ENCODE data around the gene NKAPD1. TPM values are rescaled to one million over a fixed set of nuclear protein-coding genes. Genes with fewer than 3 reads are reported as not detected.
"Not testable (repeated sequence)": the region's sequence is repeated elsewhere in the genome, so short reads cannot be mapped to it uniquely, and the experiment has no call there.

Gene NKAPD1
- total RNA-seq, 1 donor from 2014 or later = 29.6 TPM

DNA sequence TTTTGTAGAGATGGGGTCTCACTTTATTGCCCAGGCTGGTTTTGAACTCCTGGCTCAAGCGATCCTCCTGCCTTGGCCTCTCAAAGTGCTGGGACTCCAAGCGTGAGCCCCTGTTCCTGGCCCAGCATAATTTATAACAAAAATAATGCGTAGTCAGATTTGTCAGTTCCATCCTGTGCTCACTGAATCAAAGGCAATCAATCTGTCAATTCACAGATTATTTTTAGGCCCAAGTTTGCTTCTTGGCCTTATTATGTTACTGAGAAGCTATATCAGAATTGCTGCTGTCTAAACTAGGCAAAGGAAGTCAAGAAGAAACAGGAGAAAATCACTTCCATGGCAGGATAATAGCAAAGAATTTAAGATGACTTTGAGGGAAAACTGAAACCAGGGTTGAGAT lies 40.2 kb upstream of the NKAPD1 start:
- no peak overlapping the region for H3K27ac Mint-ChIP-seq
- TF ChIP-seq, protein P1, sequence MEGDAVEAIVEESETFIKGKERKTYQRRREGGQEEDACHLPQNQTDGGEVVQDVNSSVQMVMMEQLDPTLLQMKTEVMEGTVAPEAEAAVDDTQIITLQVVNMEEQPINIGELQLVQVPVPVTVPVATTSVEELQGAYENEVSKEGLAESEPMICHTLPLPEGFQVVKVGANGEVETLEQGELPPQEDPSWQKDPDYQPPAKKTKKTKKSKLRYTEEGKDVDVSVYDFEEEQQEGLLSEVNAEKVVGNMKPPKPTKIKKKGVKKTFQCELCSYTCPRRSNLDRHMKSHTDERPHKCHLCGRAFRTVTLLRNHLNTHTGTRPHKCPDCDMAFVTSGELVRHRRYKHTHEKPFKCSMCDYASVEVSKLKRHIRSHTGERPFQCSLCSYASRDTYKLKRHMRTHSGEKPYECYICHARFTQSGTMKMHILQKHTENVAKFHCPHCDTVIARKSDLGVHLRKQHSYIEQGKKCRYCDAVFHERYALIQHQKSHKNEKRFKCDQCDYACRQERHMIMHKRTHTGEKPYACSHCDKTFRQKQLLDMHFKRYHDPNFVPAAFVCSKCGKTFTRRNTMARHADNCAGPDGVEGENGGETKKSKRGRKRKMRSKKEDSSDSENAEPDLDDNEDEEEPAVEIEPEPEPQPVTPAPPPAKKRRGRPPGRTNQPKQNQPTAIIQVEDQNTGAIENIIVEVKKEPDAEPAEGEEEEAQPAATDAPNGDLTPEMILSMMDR (IDR thresholded peaks at IDR 0.05; ENCODE audit: unreplicated experiment) = no peak

DNA sequence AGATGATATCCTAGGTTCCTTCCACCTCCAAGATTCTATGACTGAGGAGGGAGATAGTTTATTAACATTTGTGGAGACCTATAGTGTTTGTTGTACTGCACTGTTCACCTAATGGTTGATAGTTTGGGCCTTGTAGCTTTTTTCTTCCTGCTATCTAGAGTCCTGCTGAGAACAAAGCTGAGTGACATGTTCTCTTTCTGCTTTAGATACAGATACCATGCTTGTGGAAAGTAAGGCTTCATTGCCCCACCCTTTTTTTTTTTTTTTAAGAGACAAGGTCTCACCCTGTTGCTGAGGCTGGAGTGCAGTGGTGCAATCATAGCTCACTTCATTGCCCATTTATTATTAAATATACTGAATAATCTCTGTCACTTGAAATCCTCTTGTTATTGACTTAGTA lies 36.6 kb upstream of the NKAPD1 start:
- H3K9me3 Mint-ChIP-seq (ENCODE audit: low read depth) = no peaks in the 10 kb centered on the region
- H3K36me3 Mint-ChIP-seq (ENCODE audit: insufficient read depth) = peaks cover 25% of the 10 kb centered on the region
- no peak overlapping the region for H3K4me3 Mint-ChIP-seq (ENCODE audit: low read depth)
- no peak overlapping the region for H3K27ac Mint-ChIP-seq
- no peaks in the 10 kb centered on the region for H3K4me1 Mint-ChIP-seq (ENCODE audit: low read depth)
- TF ChIP-seq, protein P1 (IDR thresholded peaks at IDR 0.05; ENCODE audit: unreplicated experiment) = no peak
- DNase-seq (ENCODE audit: low spot score, unreplicated experiment) = no peak
- no peaks in the 10 kb centered on the region for H3K27me3 Mint-ChIP-seq

More for the DNA sequence above, 40.2 kb upstream of the NKAPD1 start:
- no peaks in the 10 kb centered on the region for H3K4me1 Mint-ChIP-seq (ENCODE audit: low read depth)
- H3K4me3 Mint-ChIP-seq (ENCODE audit: low read depth) = no peak overlapping the region
- peaks cover 29% of the 10 kb centered on the region for H3K36me3 Mint-ChIP-seq (ENCODE audit: insufficient read depth)
- H3K27me3 Mint-ChIP-seq = no peaks in the 10 kb centered on the region
- no peaks in the 10 kb centered on the region for H3K9me3 Mint-ChIP-seq (ENCODE audit: low read depth)
- no peak for DNase-seq (ENCODE audit: low spot score, unreplicated experiment)

DNA sequence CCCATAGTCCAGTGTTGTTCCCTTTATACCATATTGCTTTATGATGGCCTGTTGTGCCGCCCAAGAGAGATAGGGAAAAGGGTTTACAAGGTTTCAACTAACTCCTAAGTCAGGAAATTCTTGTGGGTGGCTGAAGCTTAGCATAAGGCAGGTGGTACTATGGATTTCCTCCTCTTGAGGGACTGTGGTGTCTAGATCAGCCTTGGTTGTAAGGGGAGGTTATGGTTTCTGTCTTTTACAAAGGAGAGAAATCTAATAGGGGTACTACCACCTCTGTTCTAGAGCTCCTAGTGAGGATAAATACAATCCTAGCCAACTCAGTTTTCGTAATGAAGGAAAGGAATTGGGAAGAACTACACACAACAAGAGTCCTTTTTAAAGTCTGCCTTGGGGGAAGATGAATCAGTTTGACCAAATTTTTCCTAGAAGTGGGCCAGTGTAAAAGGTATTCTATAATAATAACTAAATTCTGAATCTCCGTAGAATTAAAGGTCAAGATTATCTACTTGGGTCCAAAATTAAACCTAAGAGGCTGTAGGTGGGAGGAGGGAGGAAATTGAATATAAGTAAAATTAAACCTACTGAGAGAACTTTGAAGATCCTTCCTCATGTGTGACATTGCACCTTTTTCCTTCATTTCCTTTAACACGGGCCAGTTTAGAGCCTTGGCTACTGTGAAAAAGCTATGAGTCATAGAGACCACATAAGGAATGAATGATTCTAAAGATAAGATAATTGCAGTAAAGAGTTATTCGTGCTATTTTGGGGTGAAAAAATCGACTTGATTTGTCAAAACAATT lies 31.7 kb upstream of the NKAPD1 start:
- H3K27me3 Mint-ChIP-seq = no peaks in the 10 kb centered on the region
- no peak overlapping the region for H3K27ac Mint-ChIP-seq
- peaks cover 37% of the 10 kb centered on the region for H3K36me3 Mint-ChIP-seq (ENCODE audit: insufficient read depth)
- DNase-seq (ENCODE audit: low spot score, unreplicated experiment) = no peak
- H3K9me3 Mint-ChIP-seq (ENCODE audit: low read depth) = peaks cover 4% of the 10 kb centered on the region
- no peaks in the 10 kb centered on the region for H3K4me1 Mint-ChIP-seq (ENCODE audit: low read depth)
- TF ChIP-seq, protein P1 (IDR thresholded peaks at IDR 0.05; ENCODE audit: unreplicated experiment) = no peak
- no peak overlapping the region for H3K4me3 Mint-ChIP-seq (ENCODE audit: low read depth)

DNA sequence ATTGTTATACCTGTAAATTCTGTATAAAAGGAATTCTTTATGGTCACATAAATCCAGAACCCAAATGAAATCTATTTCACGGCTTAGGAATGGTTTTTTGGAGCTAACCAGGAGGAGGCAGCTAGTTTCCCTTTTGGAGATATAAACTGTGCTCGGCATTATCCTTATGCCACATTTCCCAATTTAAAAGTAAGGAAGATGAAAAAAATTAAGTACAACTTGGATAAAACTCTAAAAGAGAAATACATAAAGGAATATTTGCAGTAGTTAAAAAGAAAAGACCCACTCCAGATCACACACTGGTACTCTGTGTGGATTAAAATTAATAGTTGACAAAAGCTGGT lies 31.2 kb upstream of the NKAPD1 start:
- TF ChIP-seq, protein P1 (IDR thresholded peaks at IDR 0.05; ENCODE audit: unreplicated experiment) = no peak
- no peak for DNase-seq (ENCODE audit: low spot score, unreplicated experiment)
- no peak overlapping the region for H3K27ac Mint-ChIP-seq
- peaks cover 6% of the 10 kb centered on the region for H3K9me3 Mint-ChIP-seq (ENCODE audit: low read depth)
- no peaks in the 10 kb centered on the region for H3K4me1 Mint-ChIP-seq (ENCODE audit: low read depth)
- peaks cover 42% of the 10 kb centered on the region for H3K36me3 Mint-ChIP-seq (ENCODE audit: insufficient read depth)
- H3K4me3 Mint-ChIP-seq (ENCODE audit: low read depth) = no peak overlapping the region
- H3K27me3 Mint-ChIP-seq = no peaks in the 10 kb centered on the region

DNA sequence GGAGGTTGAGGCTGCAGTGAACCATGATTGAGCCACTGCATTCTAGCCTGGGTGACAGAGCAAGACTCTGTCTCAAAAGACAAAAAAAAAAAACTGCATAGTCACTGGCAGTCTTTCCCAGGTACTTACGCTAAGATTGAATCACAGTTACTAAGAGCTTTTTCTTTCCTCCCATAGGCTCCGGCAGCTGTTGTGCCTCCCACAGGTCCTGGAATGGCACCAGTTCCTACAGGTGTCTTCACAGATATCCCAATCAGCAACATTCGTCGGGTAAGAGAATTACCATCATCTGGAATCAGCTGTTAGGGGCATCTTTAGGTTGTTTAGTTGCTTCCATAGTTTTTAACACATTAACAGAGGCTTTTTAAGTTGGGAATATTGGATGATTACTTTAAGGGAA lies 29.1 kb upstream of the NKAPD1 start:
- Mint-ChIP-seq H3K4me1 (ENCODE audit: low read depth) (no peaks in the 10 kb centered on the region), H3K4me3 (ENCODE audit: low read depth) (no peak overlapping the region), H3K36me3 (ENCODE audit: insufficient read depth) (peaks cover 52% of the 10 kb centered on the region), H3K27me3 (no peaks in the 10 kb centered on the region), H3K27ac (no peak overlapping the region), H3K9me3 (ENCODE audit: low read depth) (peaks cover 6% of the 10 kb centered on the region)
- TF ChIP-seq, protein P1 (IDR thresholded peaks at IDR 0.05; ENCODE audit: unreplicated experiment) = no peak
- no peak for DNase-seq (ENCODE audit: low spot score, unreplicated experiment)

DNA sequence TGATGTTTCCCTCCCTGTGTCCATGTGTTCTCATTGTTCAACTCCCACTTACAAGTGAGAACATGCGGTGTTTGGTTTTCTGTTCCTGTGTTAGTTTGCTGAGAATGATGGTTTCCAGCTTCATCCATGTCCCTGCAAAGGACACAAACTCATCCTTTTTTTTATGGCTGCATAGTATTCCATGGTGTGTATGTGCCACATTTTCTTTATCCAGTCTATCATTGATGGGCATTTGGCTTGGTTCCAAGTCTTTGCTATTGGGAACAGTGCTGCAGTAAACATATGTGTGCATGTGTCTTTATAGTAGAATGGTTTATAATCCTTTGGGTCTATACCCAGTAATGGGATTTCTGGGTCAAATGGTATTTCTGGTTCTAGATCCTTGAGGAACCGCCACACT lies 27.5 kb upstream of the NKAPD1 start:
- not testable (repeated sequence) for H3K9me3 Mint-ChIP-seq (ENCODE audit: low read depth); H3K4me1 Mint-ChIP-seq (ENCODE audit: low read depth); H3K27ac Mint-ChIP-seq; DNase-seq (ENCODE audit: low spot score, unreplicated experiment); H3K27me3 Mint-ChIP-seq; H3K4me3 Mint-ChIP-seq (ENCODE audit: low read depth)
- peaks cover 59% of the 10 kb centered on the region for H3K36me3 Mint-ChIP-seq (ENCODE audit: insufficient read depth)

DNA sequence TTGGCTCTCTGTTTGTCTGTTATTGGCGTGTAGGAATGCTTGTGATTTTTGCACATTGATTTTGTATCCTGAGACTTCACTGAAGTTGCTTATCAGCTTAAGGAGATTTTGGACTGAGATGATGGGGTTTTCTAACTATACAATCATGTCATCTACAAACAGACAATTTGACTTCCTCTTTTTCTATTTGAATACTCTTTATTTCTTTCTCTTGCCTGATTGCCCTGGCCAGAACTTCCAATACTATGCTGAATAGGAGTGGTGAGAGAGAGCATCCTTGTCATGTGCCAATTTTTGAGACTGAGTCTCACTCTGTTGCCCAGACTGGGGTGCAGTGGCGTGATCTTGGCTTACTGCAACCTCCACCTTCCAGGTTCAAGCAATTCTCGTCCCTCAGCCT lies 25.8 kb upstream of the NKAPD1 start:
- H3K9me3 Mint-ChIP-seq (ENCODE audit: low read depth); DNase-seq (ENCODE audit: low spot score, unreplicated experiment); H3K4me1 Mint-ChIP-seq (ENCODE audit: low read depth); H3K27me3 Mint-ChIP-seq; H3K4me3 Mint-ChIP-seq (ENCODE audit: low read depth): not testable (repeated sequence)
- Mint-ChIP-seq H3K27ac (peak overlapping the region; percentile 13), H3K36me3 (ENCODE audit: insufficient read depth) (peaks cover 62% of the 10 kb centered on the region)
